Body of pancreas (tissue), 4 donors: ENCODE data around the gene EMC6.

Source experiments
- CTCF ChIP-seq, 7 experiments: fragments of 450-650 bp in 4 of 7; fragments of 200-600 bp in 3 of 7; sonication (generic) in 3 of 7; IDR thresholded peaks; one replicate each; pipeline ENCODE4 v1.5.1; 2016 to 2019; ENCODE audit warnings: antibody characterized with exemption in 7 of 7
- POLR2A ChIP-seq, 3 donors: fragments of 450-650 bp; IDR thresholded peaks; one replicate each; pipeline ENCODE4 v1.6.1; 2016; ENCODE audit warnings: antibody characterized with exemption in 3 of 3, mild to moderate bottlenecking in 2 of 3

GRCh38 chr17:3718201-3718600 is 49.6 kb downstream of the EMC6 start:
- TF ChIP-seq POLR2A (IDR thresholded peaks at IDR 0.05) (no peak), CTCF (IDR thresholded peaks at IDR 0.05) (no peak)
